Panc1 (cell line): ENCODE data around the gene LY6G5B. TPM values are rescaled to one million over a fixed set of nuclear protein-coding genes. Genes with fewer than 3 reads are reported as not detected.

Experiments
- ATAC-seq: fragments of 200-7000 bp; cut with Tn5 transposase; 2 replicates; pipeline ENCODE4 v1.9.1; 2020; ENCODE audit warnings: mild to moderate bottlenecking, moderate library complexity
- BruUV-seq: library from RNA; stranded (reverse); fragments of 400-500 nt; replicated peaks from 2 replicates; lab custom pipeline; 2021; lab: Mats Ljungman, UMichigan
- CTCF ChIA-PET: fragments of 300-600 bp; sonication (Branson Sonifier 250); formaldehyde crosslinking; loops from one replicate; lab custom pipeline; 2022; ENCODE audit warnings: antibody characterized with exemption; lab: Charles Lee
- POLR2A ChIA-PET: fragments of 300-600 bp; sonication (Branson Sonifier 250); formaldehyde crosslinking; loops from one replicate; lab custom pipeline; 2022; ENCODE audit warnings: antibody characterized with exemption; lab: Charles Lee
- DNase-seq: peaks from one replicate; pipeline ENCODE4 v3.0.0-alpha.2; 2010; ENCODE audit warnings: low read depth, low spot score
- H3K27ac ChIP-seq: 2 replicates; pipeline ENCODE4 v1.5.1; 2011; ENCODE audit warnings: mild to moderate bottlenecking, low read length, inconsistent platforms
- H3K27me3 ChIP-seq: fragments of 200-500 bp; sonication (Bioruptor generic); 2 replicates; pipeline ENCODE4 v1.6.0; 2014; ENCODE audit warnings: low read length, inconsistent platforms; ENCODE audit not compliant: control insufficient read depth, insufficient read depth
- H3K36me3 ChIP-seq: fragments of 200-500 bp; sonication (Bioruptor generic); 2 replicates; pipeline ENCODE4 v1.5.1; 2014; ENCODE audit warnings: inconsistent platforms, mild to moderate bottlenecking, low read length, moderate library complexity; ENCODE audit not compliant: control insufficient read depth, insufficient read depth
- H3K4me1 ChIP-seq: 2 replicates; pipeline ENCODE4 v1.5.1; 2011; ENCODE audit warnings: inconsistent platforms, mild to moderate bottlenecking, low read length, moderate library complexity; ENCODE audit not compliant: control insufficient read depth, insufficient read depth
- H3K4me3 ChIP-seq, 2 experiments: 2 replicates each; pipeline ENCODE4 v1.5.1; 2011 to 2012; ENCODE audit warnings: low read depth in 2 of 2, low read length in 2 of 2, mild to moderate bottlenecking in 2 of 2, inconsistent platforms in 1 of 2, moderate library complexity in 1 of 2
- H3K9me3 ChIP-seq: fragments of 200-500 bp; sonication (Bioruptor generic); 2 replicates; pipeline ENCODE4 v1.5.1; 2014; ENCODE audit warnings: low read depth, mild to moderate bottlenecking, inconsistent platforms, low read length, moderate library complexity; ENCODE audit not compliant: control insufficient read depth, insufficient read depth
- CTCF ChIP-seq: fragments of 450-650 bp; IDR thresholded peaks from 2 replicates; pipeline ENCODE4 v1.5.1; 2017; ENCODE audit warnings: mild to moderate bottlenecking
- POLR2AphosphoS5 ChIP-seq: IDR thresholded peaks from 2 replicates; pipeline ENCODE4 v1.6.1; 2012; ENCODE audit warnings: mild to moderate bottlenecking, low read depth, low read length, moderate library complexity
- REST ChIP-seq, 2 experiments: IDR thresholded peaks; 2 replicates each; pipeline ENCODE4 v1.6.1; 2011 to 2012; ENCODE audit warnings: low read depth in 2 of 2, control low read depth in 1 of 2, low read length in 1 of 2, mild to moderate bottlenecking in 1 of 2, moderate library complexity in 1 of 2; ENCODE audit not compliant: insufficient read depth in 1 of 2
- SIN3A ChIP-seq: IDR thresholded peaks from 2 replicates; pipeline ENCODE4 v1.6.1; 2012; ENCODE audit warnings: low read depth, mild to moderate bottlenecking, low read length, moderate library complexity, borderline replicate concordance; ENCODE audit not compliant: insufficient read depth
- TCF7L2 ChIP-seq: IDR thresholded peaks from 2 replicates; pipeline ENCODE4 v1.6.1; 2011; ENCODE audit warnings: mild to moderate bottlenecking, low read depth, low read length, inconsistent platforms
- in situ Hi-C: cut with HindIII; loops from 2 replicates; pipeline ENCODE4 v1.10.0; 2016; ENCODE audit warnings: low sequenced_read_pairs, low pct_unique_long_range_greater_than_20kb
- intact Hi-C: fragments of 100-400 bp; cut with micrococcal nuclease; formaldehyde crosslinking; loops from one replicate; pipeline ENCODE4 v1.10.0; 2022; ENCODE audit not compliant: unreplicated experiment
- total RNA-seq: library from RNA; stranded (reverse); gene quantifications from one replicate; pipeline ENCODE4 v1.2.1, GENCODE V29; 2021; ENCODE audit not compliant: unreplicated experiment

Gene LY6G5B
- total RNA-seq, 1 experiment from 2014 or later = 21.2 TPM

GRCh38 chr6:31689249-31690110 is 19.7 kb downstream of the LY6G5B start:
- Histone ChIP-seq H3K4me1 (no peaks in the 10 kb centered on the region), H3K4me3 (no peak overlapping the region), H3K27ac (no peak overlapping the region), H3K9me3 (no peaks in the 10 kb centered on the region), H3K36me3 (0 out of 2 replicates have a peak, but pooled peaks cover 5% of the 10 kb centered on the region), H3K27me3 (no peaks in the 10 kb centered on the region)
- in situ Hi-C loops = no loop called here
- DNase-seq = no peak
- intact Hi-C loops = no loop called here
- CTCF ChIA-PET = no interaction called here
- POLR2A ChIA-PET = interaction anchor here (0.7 kb wide), 1 partner anchor 38 kb away, joined by 3 read pairs; no protein-coding TSS in a partner anchor
- ATAC-seq = no peak
- BruUV-seq = no TSS peak
- TF ChIP-seq POLR2AphosphoS5 (no peak), REST (IDR thresholded peaks at IDR 0.05; ENCODE audit: insufficient read depth in 1 of 2, low read depth in 2 of 2, low read length in 1 of 2) (no peak), TCF7L2 (no peak), SIN3A (no peak), CTCF (no peak; the same call in 1 of the 2 replicates)

GRCh38 chr6:31690231-31691077 is 20.7 kb downstream of the LY6G5B start:
- BruUV-seq = no TSS peak
- DNase-seq (no peak), ATAC-seq (no peak)
- 0 out of 2 replicates have a peak, but pooled peaks cover 5% of the 10 kb centered on the region for H3K36me3 ChIP-seq
- no peaks in the 10 kb centered on the region for H3K27me3 ChIP-seq
- no peaks in the 10 kb centered on the region for H3K4me1 ChIP-seq
- intact Hi-C loops = no loop called here
- POLR2A ChIA-PET = interaction anchor here (0.6 to 0.7 kb wide), 3 partner anchors 29 to 116 kb away, joined by 3 to 11 read pairs (median 6); partner anchors contain the start of gene LSM2
- no peaks in the 10 kb centered on the region for H3K9me3 ChIP-seq
- in situ Hi-C loops = no loop called here
- H3K27ac ChIP-seq = no peak overlapping the region
- H3K4me3 ChIP-seq = no peak overlapping the region
- CTCF ChIA-PET = no interaction called here
- TF ChIP-seq TCF7L2 (no peak), SIN3A (no peak), REST (IDR thresholded peaks at IDR 0.05; ENCODE audit: insufficient read depth in 1 of 2, low read depth in 2 of 2, low read length in 1 of 2) (no peak), CTCF (no peak), POLR2AphosphoS5 (no peak)
